ENCODE measurements around the gene BUB3. TPM values are rescaled to one million over a fixed set of nuclear protein-coding genes. Genes with fewer than 3 reads are reported as not detected.
A peak's percentile ranks its signal among the peaks of the same experiment; 100 is the strongest.

BUB3 gene
- total RNA-seq, 4 donors from 2014 or later = 69.4 to 103 (median 75.9) TPM

- no peak for TF ChIP-seq EP300 (IDR thresholded peaks at IDR 0.05)
- TF ChIP-seq POLR2A (IDR thresholded peaks at IDR 0.05) = no peak
- TF ChIP-seq POLR2AphosphoS5 (IDR thresholded peaks at IDR 0.05) = no peak
- TF ChIP-seq CTCF (IDR thresholded peaks at IDR 0.05) = no peak
- Histone ChIP-seq H3K4me3 (peak within 1 kb of the TSS in 1 of 2 donors; percentile 2), H3K36me3 (no peaks in the 10 kb centered on the region), H3K27ac (no peak within 1 kb of the TSS), H3K27me3 (peaks cover 100% of the 10 kb centered on the region), H3K4me1 (peaks cover 0 to 66% (median 30%) of the 10 kb centered on the region in 3 donors), H3K9me3 (no peaks in the 10 kb centered on the region)
- ATAC-seq = no peak
- no CpG with 5 or more reads among the region's 64 CpGs for WGBS, 2 donors (ENCODE audit: low coverage in 1 of 2)
Measured at GRCh38 chr10:123147635-123148413, 6.4 kb upstream of the BUB3 start, which contains the start of gene HMX2. Gene HMX2 (plus strand): TSS chr10:123148136. CDS start chr10:123148379, 243 bp downstream.

DNA sequence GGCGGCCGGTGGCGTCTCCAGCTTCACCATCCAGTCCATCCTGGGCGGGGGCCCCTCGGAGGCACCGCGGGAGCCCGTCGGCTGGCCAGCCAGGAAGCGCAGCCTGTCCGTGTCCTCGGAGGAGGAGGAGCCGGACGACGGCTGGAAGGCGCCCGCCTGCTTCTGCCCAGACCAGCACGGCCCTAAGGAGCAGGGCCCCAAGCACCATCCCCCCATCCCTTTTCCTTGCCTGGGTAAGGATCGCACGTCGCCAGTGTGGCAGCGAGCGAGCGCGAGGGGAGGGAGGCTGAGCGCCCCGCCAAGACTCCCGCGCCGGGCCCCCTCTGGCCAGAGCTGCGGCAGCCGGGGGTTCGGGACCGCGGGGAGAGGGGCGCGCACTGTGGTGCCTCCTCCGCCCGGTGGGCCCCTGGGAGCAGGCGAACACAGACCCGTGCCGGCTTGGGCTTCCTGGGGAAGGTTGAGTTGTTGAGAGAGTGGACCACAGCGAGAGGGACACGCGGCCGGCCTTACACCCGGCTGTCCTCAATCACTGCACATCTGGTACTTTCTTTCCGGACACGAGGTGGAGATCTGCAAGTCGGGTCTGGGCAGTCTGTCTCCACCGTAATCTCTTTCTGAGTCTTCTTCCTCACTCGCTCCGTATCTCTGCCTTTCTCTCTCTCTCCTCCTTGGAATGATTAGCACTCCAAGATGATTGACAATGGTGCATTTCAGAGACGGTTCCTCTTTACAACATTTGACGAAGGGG, 5.6 kb upstream of the BUB3 start:
- peaks cover 0 to 64% (median 30%) of the 10 kb centered on the region in 3 donors for H3K4me1 ChIP-seq
- no peak for ATAC-seq
- WGBS, 2 donors (ENCODE audit: low coverage in 1 of 2) = 1 to 10% methylated on average over 4 to 12 of the region's 55 CpGs
- no peaks in the 10 kb centered on the region for H3K36me3 ChIP-seq
- peaks cover 100% of the 10 kb centered on the region for H3K27me3 ChIP-seq
- H3K27ac ChIP-seq = no peak overlapping the region
- H3K9me3 ChIP-seq = no peaks in the 10 kb centered on the region
- TF ChIP-seq POLR2A (IDR thresholded peaks at IDR 0.05) (no peak), POLR2AphosphoS5 (IDR thresholded peaks at IDR 0.05) (no peak), EP300 (IDR thresholded peaks at IDR 0.05) (no peak), CTCF (IDR thresholded peaks at IDR 0.05) (no peak)
- peak overlapping the region in 1 of 2 donors; percentile 2 for H3K4me3 ChIP-seq

- Histone ChIP-seq H3K4me3 (peak overlapping the region in 1 of 2 donors; percentile 42), H3K4me1 (peaks cover 0 to 67% (median 30%) of the 10 kb centered on the region in 3 donors), H3K27me3 (peaks cover 94% of the 10 kb centered on the region), H3K27ac (no peak overlapping the region), H3K9me3 (no peaks in the 10 kb centered on the region), H3K36me3 (no peaks in the 10 kb centered on the region)
- TF ChIP-seq POLR2AphosphoS5 (IDR thresholded peaks at IDR 0.05) (no peak), POLR2A (IDR thresholded peaks at IDR 0.05) (no peak), CTCF (IDR thresholded peaks at IDR 0.05) (no peak), EP300 (IDR thresholded peaks at IDR 0.05) (no peak)
- no peak for ATAC-seq
- WGBS, 2 donors (ENCODE audit: low coverage in 1 of 2) = 4% methylated on average over 4 of the region's 12 CpGs; no CpG with 5 or more reads in 1 of the 2 donors
Measured at GRCh38 chr10:123149162-123149567, 5.0 kb upstream of the BUB3 start.

- 2% methylated on average over 8 of the region's 76 CpGs; no CpG with 5 or more reads in 1 of the 2 donors for WGBS, 2 donors (ENCODE audit: low coverage in 1 of 2)
- Histone ChIP-seq H3K36me3 (no peaks in the 10 kb centered on the region), H3K27me3 (peaks cover 89% of the 10 kb centered on the region), H3K9me3 (no peaks in the 10 kb centered on the region), H3K4me3 (peak overlapping the region in 1 of 2 donors; percentile 42), H3K4me1 (peaks cover 0 to 67% (median 30%) of the 10 kb centered on the region in 3 donors), H3K27ac (no peak overlapping the region)
- ATAC-seq = no peak
- no peak for TF ChIP-seq CTCF (IDR thresholded peaks at IDR 0.05)
Measured at GRCh38 chr10:123149568-123150270, 4.5 kb upstream of the BUB3 start.

Data from gastroesophageal sphincter (tissue), 4 donors.